ENCODE measurements around the gene MMP7. TPM values are rescaled to one million over a fixed set of nuclear protein-coding genes. Genes with fewer than 3 reads are reported as not detected.

MMP7 gene, protein sequence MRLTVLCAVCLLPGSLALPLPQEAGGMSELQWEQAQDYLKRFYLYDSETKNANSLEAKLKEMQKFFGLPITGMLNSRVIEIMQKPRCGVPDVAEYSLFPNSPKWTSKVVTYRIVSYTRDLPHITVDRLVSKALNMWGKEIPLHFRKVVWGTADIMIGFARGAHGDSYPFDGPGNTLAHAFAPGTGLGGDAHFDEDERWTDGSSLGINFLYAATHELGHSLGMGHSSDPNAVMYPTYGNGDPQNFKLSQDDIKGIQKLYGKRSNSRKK
- 88.5 and 98.1 TPM in 2 replicates for total RNA-seq (2014; rRNA removed; shearing (Covaris generic))

DNA sequence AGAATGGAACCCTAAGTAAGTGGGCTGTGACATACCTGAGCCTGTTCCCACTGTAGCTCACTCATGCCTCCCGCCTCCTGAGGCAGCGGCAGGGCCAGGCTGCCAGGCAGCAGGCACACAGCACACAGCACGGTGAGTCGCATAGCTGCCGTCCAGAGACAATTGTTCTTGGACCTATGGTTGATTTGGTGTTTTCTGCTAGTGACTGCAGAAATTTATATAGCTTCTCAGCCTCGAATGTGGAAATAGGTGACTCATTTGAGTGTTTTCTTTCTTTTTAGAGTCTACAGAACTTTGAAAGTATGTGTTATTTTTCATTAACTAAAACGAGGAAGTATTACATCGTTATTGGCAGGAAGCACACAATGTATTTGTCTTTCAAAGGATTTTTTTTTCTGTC is at the start of gene MMP7:
Gene MMP7 (minus strand): TSS at position 190 of the 400 bp plus-strand sequence. CDS start 47 bp downstream, at position 143.
- DNase-seq (ENCODE audit: low spot score) = peak; percentile 80

GRCh38 chr11:102577723-102578122 is 47.2 kb upstream of the MMP7 start:
- no peak for DNase-seq (ENCODE audit: low spot score)

- DNase-seq (ENCODE audit: low spot score) = no peak
These were observed 46.6 kb upstream of the MMP7 start for GRCh38 chr11:102577182-102577581.

DNA sequence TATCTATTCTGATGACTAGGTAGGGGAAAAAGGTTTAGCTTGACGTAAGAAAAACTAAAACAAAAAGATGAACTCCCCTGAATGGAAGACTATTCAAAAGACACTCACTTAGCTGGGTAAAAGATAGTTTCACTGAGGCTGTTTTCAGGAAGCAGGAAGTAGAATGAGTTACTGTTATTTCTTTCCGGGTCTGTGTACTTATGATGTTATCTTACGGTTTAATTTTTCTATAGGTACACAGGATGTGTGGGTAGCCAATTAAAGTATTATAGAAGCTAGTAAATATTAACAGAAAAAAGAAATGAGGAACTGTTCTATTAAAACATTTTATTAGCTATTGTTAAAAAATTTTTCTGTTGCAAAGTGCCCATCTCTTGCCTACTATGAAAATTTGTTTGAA is 45.8 kb upstream of the MMP7 start:
- peak; percentile 68 for DNase-seq (ENCODE audit: low spot score)

- DNase-seq (ENCODE audit: low spot score) = no peak
These were observed 44.5 kb upstream of the MMP7 start for GRCh38 chr11:102575012-102575411.

DNA sequence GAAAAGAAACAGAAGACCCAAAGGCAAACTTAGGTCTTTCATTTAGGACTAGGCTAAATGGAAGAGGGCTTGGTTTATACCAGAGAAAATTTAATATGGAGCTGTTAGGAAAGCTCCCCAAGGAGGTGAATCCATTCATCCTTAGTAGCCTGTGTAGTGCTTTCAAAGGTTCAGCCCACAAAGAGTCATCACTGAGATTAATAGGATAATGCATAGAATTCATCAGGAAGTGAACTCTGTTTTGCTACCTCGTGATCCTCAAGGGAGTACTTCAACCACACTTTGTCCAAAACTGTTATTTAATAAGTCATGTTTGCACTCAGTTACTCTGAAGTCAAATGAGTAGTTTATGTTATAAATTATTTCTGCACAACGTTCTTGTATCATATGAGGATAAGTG is 43.3 kb upstream of the MMP7 start:
- DNase-seq (ENCODE audit: low spot score) = peak; percentile 88

DNA sequence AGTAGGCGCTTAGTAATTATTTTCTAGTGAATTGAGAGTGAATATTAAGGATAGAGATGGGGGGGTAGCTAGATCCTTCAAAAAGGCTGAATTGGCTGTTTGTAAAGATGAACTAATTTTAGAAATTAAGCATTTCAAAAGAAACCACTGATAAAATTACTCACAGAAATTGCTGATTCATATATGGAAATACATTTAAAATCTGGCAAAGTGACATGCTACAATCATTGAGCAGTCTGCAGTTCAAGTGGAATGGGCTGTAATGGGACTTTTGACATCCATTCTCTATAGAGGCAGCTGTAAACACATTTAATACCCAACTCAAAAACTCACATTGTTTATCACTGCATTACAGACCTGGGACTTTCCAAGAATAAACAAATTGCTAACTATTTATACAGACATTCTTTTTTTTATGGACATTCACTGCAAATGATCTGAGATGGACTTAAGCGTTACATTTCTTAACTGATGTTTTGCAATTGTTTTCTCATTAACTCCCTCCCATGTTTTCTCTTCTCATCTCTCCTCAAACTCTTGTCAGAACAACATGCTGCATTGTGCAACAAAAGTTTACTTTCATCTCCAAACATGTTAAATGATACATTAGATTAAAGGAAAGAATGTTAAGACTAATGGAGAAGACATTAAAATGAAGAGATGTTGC is 42.1 kb upstream of the MMP7 start:
- DNase-seq (ENCODE audit: low spot score) = no peak

GRCh38 chr11:102568851-102569250 is 38.3 kb upstream of the MMP7 start:
- DNase-seq (ENCODE audit: low spot score) = no peak

DNA sequence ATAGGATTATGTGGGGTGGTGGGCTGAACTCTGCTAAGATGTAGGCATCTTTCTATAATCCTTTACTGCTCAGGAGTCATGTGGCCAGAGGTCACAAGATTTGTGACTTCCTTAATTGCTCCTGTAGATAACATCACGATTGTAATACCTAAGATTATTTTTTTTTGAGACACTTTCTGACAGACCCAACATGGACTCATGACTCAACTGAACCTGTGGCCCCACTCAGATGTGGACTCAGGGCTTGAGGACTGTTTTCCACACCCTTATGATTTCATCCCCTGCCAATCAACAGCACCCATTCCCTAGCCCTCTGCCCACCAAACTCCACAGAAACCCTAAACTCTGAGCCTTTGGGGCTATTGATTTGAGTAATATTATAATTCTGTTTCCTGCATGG is 35.6 kb upstream of the MMP7 start:
- DNase-seq (ENCODE audit: low spot score) = no peak

- peak; percentile 77 for DNase-seq (ENCODE audit: low spot score)
These were observed 33.6 kb upstream of the MMP7 start for GRCh38 chr11:102564110-102564509.

DNA sequence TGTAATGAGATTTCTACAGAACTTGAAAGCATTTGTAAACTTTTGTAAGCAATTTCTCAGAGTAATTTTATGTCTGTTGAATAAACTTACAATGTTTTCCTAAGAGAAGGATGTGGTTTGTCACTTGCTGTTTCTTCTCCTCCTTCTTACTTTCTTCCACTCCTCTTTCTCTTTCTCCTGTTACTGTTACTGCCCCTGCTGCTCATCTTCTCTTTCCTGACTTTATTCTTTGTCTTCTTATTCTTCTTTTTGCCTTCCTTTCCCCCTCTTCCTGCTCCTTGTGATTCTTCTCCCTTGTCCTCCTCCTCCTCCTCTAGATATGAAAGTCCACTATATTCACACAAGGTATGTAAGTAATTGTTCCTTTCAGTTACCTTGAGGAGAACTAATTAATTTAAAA is 31.1 kb upstream of the MMP7 start:
- no peak for DNase-seq (ENCODE audit: low spot score)

- peak; percentile 61 for DNase-seq (ENCODE audit: low spot score)
These were observed 30.0 kb upstream of the MMP7 start for GRCh38 chr11:102560555-102561011.

- DNase-seq (ENCODE audit: low spot score) = no peak
These were observed 29.3 kb upstream of the MMP7 start for GRCh38 chr11:102559839-102560238.

GRCh38 chr11:102555091-102555490 is 24.5 kb upstream of the MMP7 start:
- no peak for DNase-seq (ENCODE audit: low spot score)

- peak; percentile 49 for DNase-seq (ENCODE audit: low spot score)
These were observed 23.3 kb upstream of the MMP7 start for GRCh38 chr11:102553835-102554282.

- peak; percentile 93 for DNase-seq (ENCODE audit: low spot score)
These were observed 22.1 kb upstream of the MMP7 start for GRCh38 chr11:102552447-102553194.

- peak; percentile 81 for DNase-seq (ENCODE audit: low spot score)
These were observed 21.5 kb upstream of the MMP7 start for GRCh38 chr11:102552020-102552419.

DNA sequence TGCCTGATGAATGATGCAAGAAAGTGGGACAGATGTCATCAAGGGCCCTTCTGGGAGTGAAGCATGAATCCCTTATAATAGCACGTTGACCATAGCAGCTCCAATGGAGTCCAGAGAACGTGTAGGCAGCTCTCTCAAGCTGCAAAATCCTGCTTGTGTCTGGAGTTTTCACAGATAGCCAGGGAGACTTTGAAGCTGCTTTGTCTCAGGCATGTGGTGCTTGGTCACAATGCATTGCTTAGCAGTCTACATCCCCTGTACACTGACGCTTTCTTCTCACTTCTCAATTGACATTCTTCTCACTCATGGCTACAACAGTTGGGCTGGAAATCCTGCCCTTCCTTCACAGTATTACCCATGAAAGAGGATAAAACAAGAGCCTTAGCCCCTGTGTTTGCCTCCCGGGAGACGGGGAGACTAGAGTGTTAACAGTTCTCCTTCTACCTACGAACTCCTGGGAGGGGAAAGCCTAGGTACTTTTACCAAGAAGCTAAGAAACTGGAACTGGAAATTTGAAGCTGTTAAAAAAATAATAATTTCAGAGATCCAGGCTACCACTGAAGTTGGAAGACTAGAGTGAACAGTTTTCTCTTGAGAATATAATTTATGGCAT is 20.7 kb upstream of the MMP7 start:
- DNase-seq (ENCODE audit: low spot score) = peak; percentile 53

DNA sequence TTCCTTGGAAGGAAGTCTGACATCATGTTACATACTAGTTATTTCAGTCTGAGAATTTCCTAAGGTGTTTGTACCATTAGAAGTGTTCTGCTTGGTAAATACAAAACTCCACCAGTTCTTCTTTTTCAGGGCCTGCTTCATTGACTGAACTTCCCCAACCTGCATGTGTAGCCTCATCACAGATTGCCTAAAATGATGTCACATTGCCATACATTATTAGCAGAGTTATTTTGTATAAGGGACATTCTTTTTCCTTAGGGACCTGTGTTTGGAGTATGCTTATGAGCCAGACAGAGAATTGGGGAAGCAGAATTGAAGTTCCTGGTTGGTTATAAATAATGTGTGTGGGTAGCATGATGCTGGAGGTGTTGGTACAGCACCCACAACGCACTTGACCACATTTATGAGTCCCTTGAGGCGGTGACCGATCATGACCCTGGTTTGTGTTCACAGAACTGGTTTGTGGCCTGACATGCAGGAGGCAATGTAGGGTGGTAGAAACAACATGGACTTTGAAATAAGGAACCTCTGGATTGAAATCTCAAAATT is 16.4 kb upstream of the MMP7 start:
- DNase-seq (ENCODE audit: low spot score) = peak; percentile 89

- peak; percentile 7 for DNase-seq (ENCODE audit: low spot score)
These were observed 15.9 kb upstream of the MMP7 start for GRCh38 chr11:102546427-102546826.

GRCh38 chr11:102545701-102546100 is 15.2 kb upstream of the MMP7 start:
- DNase-seq (ENCODE audit: low spot score) = peak; percentile 36

- DNase-seq (ENCODE audit: low spot score) = no peak
These were observed 14.0 kb upstream of the MMP7 start for GRCh38 chr11:102544594-102544993.

Measured in HT-29 (cell line).